BJ (cell line): ENCODE data around the gene ALG14. TPM values are rescaled to one million over a fixed set of nuclear protein-coding genes. Genes with fewer than 3 reads are reported as not detected.

Source experiments
- CTCF ChIA-PET: fragments of 350-600 bp; formaldehyde crosslinking; extraction: SDS; loops from one replicate; lab custom pipeline; 2021; ENCODE audit warnings: antibody characterized with exemption, inconsistent platforms; lab: Yijun Ruan, JAX
- POLR2A ChIA-PET: fragments of 300-600 bp; sonication (Branson Sonifier 250); formaldehyde crosslinking; extraction: SDS; loops from one replicate; lab custom pipeline; 2021; ENCODE audit warnings: antibody characterized with exemption; lab: Charles Lee
- DNase-seq: peaks from one replicate; pipeline ENCODE4 v3.0.0-alpha.2; 2011; ENCODE audit warnings: low read depth
- H3K27me3 ChIP-seq: 2 replicates; pipeline ENCODE4 v1.6.0; 2011; ENCODE audit warnings: low read length; ENCODE audit not compliant: control insufficient read depth, insufficient read depth
- H3K36me3 ChIP-seq: 2 replicates; pipeline ENCODE4 v1.5.1; 2011; ENCODE audit warnings: low read length; ENCODE audit not compliant: control insufficient read depth, insufficient read depth
- H3K4me3 ChIP-seq: 2 replicates; pipeline ENCODE4 v1.5.1; 2011; ENCODE audit warnings: low read depth, mild to moderate bottlenecking, control low read depth, low read length
- CTCF ChIP-seq: IDR thresholded peaks from 2 replicates; pipeline ENCODE4 v1.5.1; 2011; ENCODE audit warnings: low read depth, mild to moderate bottlenecking, control low read depth, inconsistent platforms, low read length, moderate library complexity; ENCODE audit not compliant: insufficient read depth
- polyA plus RNA-seq: library from polyadenylated mRNA; depleted of rRNA; stranded (reverse); fragments of >200 nt; gene quantifications from 2 replicates; pipeline ENCODE4 v1.2.3, GENCODE V29; 2011

The ALG14 gene
- polyA plus RNA-seq, 1 experiment: 2.3 TPM

GRCh38 chr1:94961988-94962387, 110.8 kb downstream of the ALG14 start:
- no peak overlapping the region for H3K4me3 ChIP-seq
- CTCF ChIA-PET: interaction anchor here (0.6 to 1.7 kb wide), 3 partner anchors 10 to 42 kb away, joined by 4 to 6 read pairs (median 4); no protein-coding TSS in a partner anchor
- no peak for TF ChIP-seq CTCF
- H3K27me3 ChIP-seq: no peaks in the 10 kb centered on the region
- DNase-seq: no peak
- no peaks in the 10 kb centered on the region for H3K36me3 ChIP-seq
- POLR2A ChIA-PET: no interaction called here

- DNase-seq: no peak
- Histone ChIP-seq H3K36me3 (no peaks in the 10 kb centered on the region), H3K27me3 (no peaks in the 10 kb centered on the region), H3K4me3 (no peak overlapping the region)
- no peak for TF ChIP-seq CTCF
- ChIA-PET POLR2A (interaction anchor here (0.6 kb wide), 1 partner anchor 272 kb away, joined by 4 read pairs; the partner anchor contains the start of gene RWDD3), CTCF (interaction anchor here (0.6 to 1.7 kb wide), 3 partner anchors 10 to 41 kb away, joined by 4 to 6 read pairs (median 4); no protein-coding TSS in a partner anchor)
Measured at GRCh38 chr1:94961582-94961981, 111.2 kb downstream of the ALG14 start.

GRCh38 chr1:94958081-94958480, 114.7 kb downstream of the ALG14 start:
- H3K4me3 ChIP-seq: no peak overlapping the region
- TF ChIP-seq CTCF: no peak
- no peaks in the 10 kb centered on the region for H3K27me3 ChIP-seq
- DNase-seq: no peak
- H3K36me3 ChIP-seq: no peaks in the 10 kb centered on the region
- ChIA-PET POLR2A (no interaction called here), CTCF (interaction anchor here (1.1 kb wide), 1 partner anchor 84 kb away, joined by 3 read pairs; no protein-coding TSS in a partner anchor)

DNA sequence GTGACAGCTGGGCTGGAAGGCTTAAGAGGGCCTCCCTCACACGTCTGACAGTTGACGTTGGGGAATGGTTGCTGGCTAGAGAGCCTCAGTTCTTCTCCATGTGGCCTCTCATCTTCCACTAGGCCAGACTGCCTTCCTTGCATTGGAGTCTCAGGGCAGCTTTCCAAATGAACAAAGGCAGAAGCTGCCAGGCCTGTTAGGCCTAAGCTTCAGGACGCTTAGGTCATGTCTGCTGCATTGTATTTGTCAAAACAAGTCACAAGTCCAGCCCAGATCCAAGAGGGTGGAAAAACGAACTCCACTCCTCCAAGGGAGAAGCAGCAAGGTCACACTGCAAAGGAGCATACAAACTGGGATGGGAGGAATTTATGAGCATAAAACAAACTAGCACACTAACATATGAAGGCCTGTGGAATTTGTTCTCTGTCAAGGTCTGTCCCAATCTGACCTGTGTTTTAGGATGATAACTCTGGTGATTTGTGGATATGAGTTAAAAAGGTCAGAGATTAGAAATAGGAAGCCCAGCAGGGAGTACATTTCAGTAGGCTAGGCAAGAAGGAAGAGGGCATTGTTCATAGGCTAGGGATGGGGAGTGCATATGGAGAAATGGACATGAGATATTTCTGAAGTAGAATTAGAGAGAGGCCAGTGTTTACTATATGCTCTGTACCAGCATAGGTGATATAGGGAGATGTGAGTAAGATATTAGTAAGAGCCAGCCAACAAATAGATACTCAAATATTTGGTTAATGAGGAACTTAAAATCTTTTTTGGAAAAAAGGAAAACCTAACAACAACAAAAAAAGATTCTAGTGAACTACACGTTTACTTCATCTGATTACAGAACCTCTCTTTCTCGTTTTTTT, 116.8 kb downstream of the ALG14 start:
- no peak overlapping the region for H3K4me3 ChIP-seq
- no peak for DNase-seq
- H3K27me3 ChIP-seq: no peaks in the 10 kb centered on the region
- H3K36me3 ChIP-seq: no peaks in the 10 kb centered on the region
- CTCF ChIA-PET: interaction anchor here (1.6 kb wide), 1 partner anchor 13 kb away, joined by 3 read pairs; no protein-coding TSS in a partner anchor
- TF ChIP-seq CTCF: no peak
- POLR2A ChIA-PET: no interaction called here
